ENCODE measurements around the gene CHCHD3. TPM values are rescaled to one million over a fixed set of nuclear protein-coding genes. Genes with fewer than 3 reads are reported as not detected.
A peak's percentile ranks its signal among the peaks of the same experiment; 100 is the strongest.

The CHCHD3 gene
- total and polyA plus RNA-seq, 4 donors: 48.8 to 71.0 (median 58.7) TPM

DNA sequence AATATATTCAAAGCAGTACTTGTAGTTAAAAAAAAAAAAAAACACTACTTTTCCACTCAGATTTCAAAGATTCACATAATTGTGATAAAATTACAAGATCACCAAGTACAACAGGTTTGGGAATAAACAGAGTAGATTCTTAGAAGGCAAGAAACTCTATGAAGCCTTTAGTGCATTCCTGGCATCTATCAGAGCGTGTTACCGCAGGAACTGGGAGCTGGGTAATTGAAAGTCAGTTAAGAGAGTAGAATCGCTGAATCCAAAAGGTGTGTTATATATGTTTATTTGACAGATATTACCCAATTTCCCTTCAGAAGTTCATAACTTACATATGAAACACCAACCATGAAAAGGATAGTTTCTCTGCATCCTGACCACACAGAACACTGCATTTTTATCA, 346.4 kb downstream of the CHCHD3 start:
- Histone ChIP-seq H3K9me3 (ENCODE audit: control insufficient read depth, insufficient read depth, low read length) (no peaks in the 10 kb centered on the region), H3K4me1 (ENCODE audit: control insufficient read depth, insufficient read depth, low read length) (no peaks in the 10 kb centered on the region), H3K36me3 (ENCODE audit: control insufficient read depth, insufficient read depth, low read length) (no peaks in the 10 kb centered on the region), H3K4me3 (ENCODE audit: low read depth, low read length) (no peak overlapping the region), H3K27ac (ENCODE audit: low read depth, low read length) (no peak overlapping the region), H3K27me3 (ENCODE audit: control insufficient read depth, insufficient read depth, low read length) (no peaks in the 10 kb centered on the region)
- no CpG with 5 or more reads among the region's 3 CpGs for WGBS (ENCODE audit: insufficient coverage)
- no peak for DNase-seq (ENCODE audit: low read depth in 4 of 6, low spot score in 6 of 6)

Small RNA genes lying within 50 kb of the gene (small RNA-seq; reads per million reads assigned to genes)
- gene RF00218 (ENCODE audit: low replicate concordance): 0.39 reads per million, percentile 44 among the genes with 10 or more reads in this experiment
- not detected for gene RNU6-92P (ENCODE audit: low replicate concordance)

Other genes with a start within 250 kb of the CHCHD3 start
- 100 to 1,000 TPM in 1 of 2 donors, 10 to 100 TPM in 1; 95.9 to 100 TPM for gene EXOC4, start 171.0 kb upstream of the CHCHD3 start, total RNA-seq
- 10 to 100 TPM; 47.5 to 48.8 TPM for gene EXOC4, start 171.0 kb upstream of the CHCHD3 start, polyA plus RNA-seq (ENCODE audit: insufficient read length in 2 of 2)

Data from spinal cord (tissue), 10 donors.